Natural killer cell treated with Interleukin-12 subunit alpha and Interleukin-12 subunit beta and Interleukin-15 and Interleukin-18, amount 100 ng/mL, for 72 hours (primary cell): ENCODE results near the gene GSG1L. TPM values are rescaled to one million over a fixed set of nuclear protein-coding genes. Genes with fewer than 3 reads are reported as not detected.
"Not testable (repeated sequence)": the region's sequence is repeated elsewhere in the genome, so short reads cannot be mapped to it uniquely, and the experiment has no call there.

Experiments
- ATAC-seq, 2 donors: fragments of 150-1000 bp; cut with Tn5 transposase in 1 of 2; sonication (Bioruptor Pico), chemical (Tn5 transposase) in 1 of 2; 2 replicates each; pipeline ENCODE4 v1.10.0; 2021
- DNase-seq: peaks from one replicate; pipeline ENCODE4 v3.0.0; 2022; ENCODE audit warnings: low spot score
- H3K27ac Mint-ChIP-seq, 2 donors: 1 replicate in 1 of 2; 2 replicates in 1 of 2; pipeline ENCODE4 v1.8.0; 2022; ENCODE audit warnings: mixed read lengths in 2 of 2, mild to moderate bottlenecking in 1 of 2, moderate library complexity in 1 of 2
- H3K27me3 Mint-ChIP-seq, 2 donors: 1 replicate in 1 of 2; 2 replicates in 1 of 2; pipeline ENCODE4 v1.8.0; 2022; ENCODE audit warnings: mixed read lengths in 2 of 2
- H3K36me3 Mint-ChIP-seq: one replicate; pipeline ENCODE4 v1.8.0; 2022; ENCODE audit warnings: mixed read lengths
- H3K4me1 Mint-ChIP-seq, 2 donors: 1 replicate in 1 of 2; 2 replicates in 1 of 2; pipeline ENCODE4 v1.8.0; 2022; ENCODE audit warnings: low read depth in 2 of 2, mixed read lengths in 2 of 2, mild to moderate bottlenecking in 1 of 2
- H3K4me3 Mint-ChIP-seq: one replicate; pipeline ENCODE4 v1.8.0; 2022; ENCODE audit warnings: mixed read lengths
- H3K9me3 Mint-ChIP-seq: 2 replicates; pipeline ENCODE4 v1.8.0; 2022; ENCODE audit warnings: mixed read lengths
- total RNA-seq, 2 donors: library from RNA; stranded (reverse); gene quantifications; one replicate each; pipeline ENCODE4 v1.2.3, GENCODE V29; 2022

GSG1L gene
- total RNA-seq, 2 donors from 2014 or later = not detected

GRCh38 chr16:27879601-27880247 lies 183.8 kb downstream of the GSG1L start:
- H3K27me3 Mint-ChIP-seq = peaks cover 16 to 36% of the 10 kb centered on the region in 2 donors

GRCh38 chr16:27872627-27873026 lies 190.9 kb downstream of the GSG1L start:
- not testable (repeated sequence) for H3K9me3 Mint-ChIP-seq, ATAC-seq, H3K36me3 Mint-ChIP-seq

More at GRCh38 chr16:27879601-27880247, 183.8 kb downstream of the GSG1L start:
- Mint-ChIP-seq H3K27ac (no peak overlapping the region), H3K36me3 (peaks cover 12% of the 10 kb centered on the region), H3K9me3 (peaks cover 3% of the 10 kb centered on the region), H3K4me3 (no peak overlapping the region), H3K4me1 (no peaks in the 10 kb centered on the region)
- DNase-seq (no peak), ATAC-seq (no peak)

GRCh38 chr16:27870116-27870798 lies 193.3 kb downstream of the GSG1L start:
- H3K4me3 Mint-ChIP-seq = no peak overlapping the region
- peaks cover 0 to 4% of the 10 kb centered on the region in 2 donors for H3K4me1 Mint-ChIP-seq
- H3K27me3 Mint-ChIP-seq = peaks cover 0 to 2% of the 10 kb centered on the region in 2 donors
- H3K36me3 Mint-ChIP-seq = peaks cover 5% of the 10 kb centered on the region
- no peak overlapping the region for H3K27ac Mint-ChIP-seq
- ATAC-seq (no peak), DNase-seq (no peak)
- peaks cover 3% of the 10 kb centered on the region for H3K9me3 Mint-ChIP-seq

More at GRCh38 chr16:27872627-27873026, 190.9 kb downstream of the GSG1L start:
- not testable (repeated sequence) for H3K27ac Mint-ChIP-seq, H3K4me3 Mint-ChIP-seq, H3K4me1 Mint-ChIP-seq, DNase-seq, H3K27me3 Mint-ChIP-seq

GRCh38 chr16:27869411-27869810 lies 194.1 kb downstream of the GSG1L start:
- no peak overlapping the region for H3K27ac Mint-ChIP-seq
- peaks cover 3% of the 10 kb centered on the region for H3K9me3 Mint-ChIP-seq
- peaks cover 0 to 2% of the 10 kb centered on the region in 2 donors for H3K27me3 Mint-ChIP-seq
- no peak overlapping the region for H3K4me3 Mint-ChIP-seq
- no peaks in the 10 kb centered on the region for H3K36me3 Mint-ChIP-seq
- DNase-seq (no peak), ATAC-seq (no peak)
- H3K4me1 Mint-ChIP-seq = peaks cover 0 to 4% of the 10 kb centered on the region in 2 donors

GRCh38 chr16:27868180-27868579 lies 195.3 kb downstream of the GSG1L start:
- peak overlapping the region in 1 of 2 donors; percentile 56 for H3K27ac Mint-ChIP-seq
- ATAC-seq (no peak), DNase-seq (no peak)
- H3K4me3 Mint-ChIP-seq = no peak overlapping the region
- H3K27me3 Mint-ChIP-seq = peaks cover 0 to 7% of the 10 kb centered on the region in 2 donors
- H3K9me3 Mint-ChIP-seq = peaks cover 4% of the 10 kb centered on the region
- peaks cover 0 to 4% of the 10 kb centered on the region in 2 donors for H3K4me1 Mint-ChIP-seq
- peaks cover 10% of the 10 kb centered on the region for H3K36me3 Mint-ChIP-seq

- peaks cover 10% of the 10 kb centered on the region for H3K36me3 Mint-ChIP-seq
- DNase-seq = peak; percentile 86
- peaks cover 0 to 4% of the 10 kb centered on the region in 2 donors for H3K4me1 Mint-ChIP-seq
- H3K27ac Mint-ChIP-seq = peak overlapping the region in 1 of 2 donors; percentile 56
- no peak overlapping the region for H3K4me3 Mint-ChIP-seq
- peaks cover 4% of the 10 kb centered on the region for H3K9me3 Mint-ChIP-seq
- ATAC-seq = peak; percentile 87 to 94
- peaks cover 0 to 7% of the 10 kb centered on the region in 2 donors for H3K27me3 Mint-ChIP-seq
Measured at GRCh38 chr16:27867122-27868110, 196.1 kb downstream of the GSG1L start.

GRCh38 chr16:27863377-27863776 lies 200.1 kb downstream of the GSG1L start:
- Mint-ChIP-seq H3K4me3 (no peak overlapping the region), H3K4me1 (peaks cover 0 to 4% of the 10 kb centered on the region in 2 donors), H3K36me3 (peaks cover 10% of the 10 kb centered on the region), H3K9me3 (peaks cover 4% of the 10 kb centered on the region), H3K27ac (no peak overlapping the region), H3K27me3 (peaks cover 0 to 13% of the 10 kb centered on the region in 2 donors)
- no peak for ATAC-seq
- DNase-seq = no peak

GRCh38 chr16:27862953-27863352 lies 200.6 kb downstream of the GSG1L start:
- ATAC-seq = no peak
- H3K9me3 Mint-ChIP-seq = peaks cover 4% of the 10 kb centered on the region

GRCh38 chr16:27860091-27860490 lies 203.4 kb downstream of the GSG1L start:
- H3K27ac Mint-ChIP-seq = no peak overlapping the region
- H3K4me1 Mint-ChIP-seq = no peaks in the 10 kb centered on the region
- peaks cover 8 to 32% of the 10 kb centered on the region in 2 donors for H3K27me3 Mint-ChIP-seq
- H3K4me3 Mint-ChIP-seq = no peak overlapping the region
- no peak for ATAC-seq
- H3K9me3 Mint-ChIP-seq = peaks cover 4% of the 10 kb centered on the region
- H3K36me3 Mint-ChIP-seq = peaks cover 10% of the 10 kb centered on the region
- no peak for DNase-seq

More at GRCh38 chr16:27862953-27863352, 200.6 kb downstream of the GSG1L start:
- Mint-ChIP-seq H3K36me3 (peaks cover 10% of the 10 kb centered on the region), H3K4me1 (peaks cover 0 to 4% of the 10 kb centered on the region in 2 donors), H3K27me3 (peaks cover under 1 to 17% of the 10 kb centered on the region in 2 donors), H3K27ac (no peak overlapping the region), H3K4me3 (no peak overlapping the region)
- no peak for DNase-seq

- Mint-ChIP-seq H3K4me1 (no peaks in the 10 kb centered on the region), H3K36me3 (peaks cover 8% of the 10 kb centered on the region), H3K27me3 (peaks cover 11 to 30% of the 10 kb centered on the region in 2 donors), H3K4me3 (no peak overlapping the region), H3K27ac (no peak overlapping the region), H3K9me3 (peaks cover 3% of the 10 kb centered on the region)
- DNase-seq = no peak
- no peak for ATAC-seq
Measured at GRCh38 chr16:27859020-27859419, 204.5 kb downstream of the GSG1L start.

- ATAC-seq (no peak), DNase-seq (no peak)
- H3K4me3 Mint-ChIP-seq = no peak overlapping the region
- no peak overlapping the region for H3K27ac Mint-ChIP-seq
- H3K36me3 Mint-ChIP-seq = no peaks in the 10 kb centered on the region
- H3K27me3 Mint-ChIP-seq = peaks cover 31 to 63% of the 10 kb centered on the region in 2 donors
- no peaks in the 10 kb centered on the region for H3K9me3 Mint-ChIP-seq
- peaks cover 0 to 3% of the 10 kb centered on the region in 2 donors for H3K4me1 Mint-ChIP-seq
Measured at GRCh38 chr16:27853651-27854050, 209.9 kb downstream of the GSG1L start.

- Mint-ChIP-seq H3K36me3 (no peaks in the 10 kb centered on the region), H3K27ac (no peak overlapping the region), H3K9me3 (no peaks in the 10 kb centered on the region), H3K27me3 (peaks cover 31 to 62% of the 10 kb centered on the region in 2 donors), H3K4me1 (peaks cover 0 to 3% of the 10 kb centered on the region in 2 donors), H3K4me3 (no peak overlapping the region)
- no peak for DNase-seq
- no peak for ATAC-seq
Measured at GRCh38 chr16:27853101-27853500, 210.4 kb downstream of the GSG1L start.

- H3K4me3 Mint-ChIP-seq = no peak overlapping the region
- DNase-seq = no peak
- H3K4me1 Mint-ChIP-seq = peaks cover 0 to 3% of the 10 kb centered on the region in 2 donors
- no peaks in the 10 kb centered on the region for H3K9me3 Mint-ChIP-seq
- H3K27me3 Mint-ChIP-seq = peaks cover 30 to 58% of the 10 kb centered on the region in 2 donors
- H3K36me3 Mint-ChIP-seq = no peaks in the 10 kb centered on the region
- no peak for ATAC-seq
- H3K27ac Mint-ChIP-seq = no peak overlapping the region
Measured at GRCh38 chr16:27852681-27853080, 210.8 kb downstream of the GSG1L start.
